PFSK-1 (cell line): Measurements from ENCODE around the gene GNPTG.

Experiments used
- POLR2AphosphoS5 ChIP-seq: IDR thresholded peaks from 2 replicates; pipeline ENCODE4 v1.6.1; 2012; ENCODE audit warnings: low read depth, mild to moderate bottlenecking, control low read depth, low read length, moderate library complexity
- REST ChIP-seq, 2 experiments: IDR thresholded peaks; 2 replicates each; pipeline versions ENCODE4 v1.6.1 to v1.8.0; 2011 to 2012; ENCODE audit warnings: low read depth in 2 of 2, low read length in 2 of 2, control low read depth in 1 of 2, inconsistent platforms in 1 of 2, mild to moderate bottlenecking in 1 of 2, moderate library complexity in 1 of 2; ENCODE audit not compliant: insufficient read depth in 1 of 2

- 0 out of 2 replicates have a peak, but pooled peaks have one; percentile 38 for TF ChIP-seq POLR2AphosphoS5
- TF ChIP-seq REST (IDR thresholded peaks at IDR 0.05; ENCODE audit: insufficient read depth in 1 of 2, low read depth in 2 of 2, low read length in 2 of 2), result no peak
Measured at GRCh38 chr16:1310832-1311200, 40.9 kb upstream of the GNPTG start.
